DND-41 (cell line): ENCODE results near the gene SPCS2.

Experiments
- EZH2 ChIP-seq: IDR thresholded peaks from 3 replicates; pipeline ENCODE4 v1.6.1; 2012; ENCODE audit warnings: borderline replicate concordance, low read depth, mild to moderate bottlenecking, moderate library complexity, low read length, inconsistent platforms; ENCODE audit not compliant: severe bottlenecking
- TF ChIP-seq, protein P1 (sequence below): IDR thresholded peaks from 2 replicates; pipeline ENCODE4 v1.5.1; 2012; ENCODE audit warnings: borderline replicate concordance, low read length, moderate library complexity, mild to moderate bottlenecking; ENCODE audit not compliant: poor library complexity, severe bottlenecking; ENCODE audit errors: extremely low read depth

DNA sequence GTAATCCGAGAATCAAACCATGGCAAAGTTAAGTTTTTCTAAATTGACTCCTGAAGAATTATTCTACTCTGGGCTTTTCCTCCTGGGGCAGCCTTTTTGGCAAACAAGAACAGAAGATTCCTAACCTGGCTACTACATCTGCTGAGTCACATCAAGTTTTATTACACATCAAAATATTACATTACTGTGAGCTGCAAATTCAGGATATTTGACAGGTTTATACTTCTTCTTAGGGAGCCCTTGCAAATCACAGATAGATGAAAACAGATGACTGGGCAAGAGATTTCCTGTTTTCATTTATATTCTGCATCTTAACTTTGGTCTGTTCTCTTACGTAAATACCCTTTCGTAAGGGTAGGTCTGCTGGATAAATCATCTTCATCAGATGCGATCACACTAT is 23.8 kb upstream of the SPCS2 start:
- TF ChIP-seq, protein P1, sequence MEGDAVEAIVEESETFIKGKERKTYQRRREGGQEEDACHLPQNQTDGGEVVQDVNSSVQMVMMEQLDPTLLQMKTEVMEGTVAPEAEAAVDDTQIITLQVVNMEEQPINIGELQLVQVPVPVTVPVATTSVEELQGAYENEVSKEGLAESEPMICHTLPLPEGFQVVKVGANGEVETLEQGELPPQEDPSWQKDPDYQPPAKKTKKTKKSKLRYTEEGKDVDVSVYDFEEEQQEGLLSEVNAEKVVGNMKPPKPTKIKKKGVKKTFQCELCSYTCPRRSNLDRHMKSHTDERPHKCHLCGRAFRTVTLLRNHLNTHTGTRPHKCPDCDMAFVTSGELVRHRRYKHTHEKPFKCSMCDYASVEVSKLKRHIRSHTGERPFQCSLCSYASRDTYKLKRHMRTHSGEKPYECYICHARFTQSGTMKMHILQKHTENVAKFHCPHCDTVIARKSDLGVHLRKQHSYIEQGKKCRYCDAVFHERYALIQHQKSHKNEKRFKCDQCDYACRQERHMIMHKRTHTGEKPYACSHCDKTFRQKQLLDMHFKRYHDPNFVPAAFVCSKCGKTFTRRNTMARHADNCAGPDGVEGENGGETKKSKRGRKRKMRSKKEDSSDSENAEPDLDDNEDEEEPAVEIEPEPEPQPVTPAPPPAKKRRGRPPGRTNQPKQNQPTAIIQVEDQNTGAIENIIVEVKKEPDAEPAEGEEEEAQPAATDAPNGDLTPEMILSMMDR: no peak
- no peak for TF ChIP-seq EZH2
